DMS114 treated with DMSO at 0.1 percent for 48 hours (cell line): ENCODE results near the gene ZBTB11.
A peak's percentile ranks its signal among the peaks of the same experiment; 100 is the strongest.
"Not testable (repeated sequence)": the region's sequence is repeated elsewhere in the genome, so short reads cannot be mapped to it uniquely, and the experiment has no call there.

Experiments
- DNase-seq: peaks from one replicate; lab custom pipeline; 2025; ENCODE audit not compliant: unreplicated experiment; lab: John Stamatoyannopoulos, UW

ZBTB11 gene, protein sequence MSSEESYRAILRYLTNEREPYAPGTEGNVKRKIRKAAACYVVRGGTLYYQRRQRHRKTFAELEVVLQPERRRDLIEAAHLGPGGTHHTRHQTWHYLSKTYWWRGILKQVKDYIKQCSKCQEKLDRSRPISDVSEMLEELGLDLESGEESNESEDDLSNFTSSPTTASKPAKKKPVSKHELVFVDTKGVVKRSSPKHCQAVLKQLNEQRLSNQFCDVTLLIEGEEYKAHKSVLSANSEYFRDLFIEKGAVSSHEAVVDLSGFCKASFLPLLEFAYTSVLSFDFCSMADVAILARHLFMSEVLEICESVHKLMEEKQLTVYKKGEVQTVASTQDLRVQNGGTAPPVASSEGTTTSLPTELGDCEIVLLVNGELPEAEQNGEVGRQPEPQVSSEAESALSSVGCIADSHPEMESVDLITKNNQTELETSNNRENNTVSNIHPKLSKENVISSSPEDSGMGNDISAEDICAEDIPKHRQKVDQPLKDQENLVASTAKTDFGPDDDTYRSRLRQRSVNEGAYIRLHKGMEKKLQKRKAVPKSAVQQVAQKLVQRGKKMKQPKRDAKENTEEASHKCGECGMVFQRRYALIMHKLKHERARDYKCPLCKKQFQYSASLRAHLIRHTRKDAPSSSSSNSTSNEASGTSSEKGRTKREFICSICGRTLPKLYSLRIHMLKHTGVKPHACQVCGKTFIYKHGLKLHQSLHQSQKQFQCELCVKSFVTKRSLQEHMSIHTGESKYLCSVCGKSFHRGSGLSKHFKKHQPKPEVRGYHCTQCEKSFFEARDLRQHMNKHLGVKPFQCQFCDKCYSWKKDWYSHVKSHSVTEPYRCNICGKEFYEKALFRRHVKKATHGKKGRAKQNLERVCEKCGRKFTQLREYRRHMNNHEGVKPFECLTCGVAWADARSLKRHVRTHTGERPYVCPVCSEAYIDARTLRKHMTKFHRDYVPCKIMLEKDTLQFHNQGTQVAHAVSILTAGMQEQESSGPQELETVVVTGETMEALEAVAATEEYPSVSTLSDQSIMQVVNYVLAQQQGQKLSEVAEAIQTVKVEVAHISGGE

GRCh38 chr3:101676765-101677435 is at the start of gene ZBTB11:
TSS of gene ZBTB11 (minus strand) at chr3:101677132. CDS start at chr3:101676914, 218 bp downstream.
- DNase-seq: no peak

- no peak for DNase-seq
Observed at GRCh38 chr3:101725890-101726275, 49.0 kb upstream of the ZBTB11 start.

- peak; percentile 21 for DNase-seq
Observed at GRCh38 chr3:101725194-101725889, 48.4 kb upstream of the ZBTB11 start.

GRCh38 chr3:101724329-101725193 is 47.6 kb upstream of the ZBTB11 start, which contains the start of gene CEP97:
TSS of gene CEP97 (plus strand) at chr3:101724614. CDS start at chr3:101724677, 63 bp downstream.
- DNase-seq: peak; percentile 95

GRCh38 chr3:101722394-101723173 is 45.7 kb upstream of the ZBTB11 start:
- no peak for DNase-seq

DNA sequence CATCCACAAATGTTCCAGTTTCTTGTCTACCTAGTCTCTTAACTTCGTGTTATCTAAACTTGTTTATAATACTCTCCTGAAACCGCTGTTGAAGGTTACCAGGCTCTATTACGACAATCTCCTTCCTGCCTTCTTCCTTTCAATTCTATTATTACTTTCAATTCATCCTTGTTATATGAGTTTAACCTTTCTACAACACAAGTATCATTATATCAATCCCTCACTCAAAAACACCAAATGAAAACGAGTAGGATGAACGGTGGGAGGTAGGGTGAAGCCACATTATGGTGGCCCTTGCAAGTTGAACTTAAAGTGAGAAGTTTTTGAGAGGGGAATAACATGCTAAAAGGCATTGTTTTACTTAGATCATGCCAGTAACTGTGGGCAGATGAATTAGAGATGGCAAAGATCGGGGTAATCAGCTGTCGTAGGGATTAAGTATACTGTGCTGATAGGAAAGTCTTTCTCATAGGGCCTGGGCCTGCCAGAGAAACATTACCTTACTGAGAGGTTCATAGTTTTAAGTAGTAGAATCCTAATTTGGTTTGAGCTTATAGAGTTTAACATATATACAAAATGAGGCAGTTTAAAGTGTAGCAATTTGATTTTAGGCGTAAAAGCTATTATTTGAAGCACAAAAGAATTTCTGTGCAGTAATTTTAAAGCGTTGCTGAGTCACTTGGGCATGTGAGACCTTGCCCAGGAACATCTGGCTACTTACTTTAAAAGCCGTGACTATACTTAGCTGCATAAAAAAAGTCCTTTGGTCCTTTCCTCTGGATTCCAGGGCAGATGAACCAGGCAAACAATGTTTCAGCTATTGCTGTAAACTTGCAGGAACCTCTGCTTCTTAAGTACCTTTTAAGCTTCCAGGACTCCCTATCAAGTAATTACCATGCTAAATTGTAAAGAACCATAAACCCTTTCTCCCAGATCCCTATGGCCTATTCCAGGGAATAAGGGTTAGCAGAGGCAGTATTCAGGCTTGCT is 44.2 kb upstream of the ZBTB11 start:
- DNase-seq: no peak

DNA sequence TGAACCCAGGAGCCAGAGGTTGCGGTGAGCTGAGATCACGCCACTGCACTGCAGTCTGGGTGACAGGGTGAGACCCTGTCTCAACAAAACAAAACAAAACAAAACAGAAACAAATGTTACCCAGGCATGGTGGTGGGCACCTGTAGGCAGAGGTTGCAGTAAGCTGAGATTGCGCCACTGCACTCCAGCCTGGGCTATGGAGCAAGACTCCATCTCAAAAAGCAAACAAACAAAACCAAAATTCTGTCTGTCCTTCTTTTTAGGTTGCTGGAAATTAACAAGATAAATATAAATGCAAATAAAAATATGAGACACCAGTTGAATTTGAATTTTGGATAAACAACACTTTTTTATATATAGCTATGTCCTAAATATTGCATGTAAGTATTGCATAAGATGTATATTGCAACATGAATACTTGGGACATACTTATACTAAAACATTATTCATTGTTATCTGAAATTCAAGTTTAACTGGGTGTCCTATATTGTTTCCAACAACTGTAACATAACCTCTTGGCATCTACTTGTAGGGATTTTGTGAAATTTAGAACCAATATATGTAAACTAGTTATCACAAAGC is 42.8 kb upstream of the ZBTB11 start:
- no peak for DNase-seq

- DNase-seq: no peak
Observed at GRCh38 chr3:101718455-101718854, 41.5 kb upstream of the ZBTB11 start.

- DNase-seq: no peak
Observed at GRCh38 chr3:101709126-101709525, 32.2 kb upstream of the ZBTB11 start.

DNA sequence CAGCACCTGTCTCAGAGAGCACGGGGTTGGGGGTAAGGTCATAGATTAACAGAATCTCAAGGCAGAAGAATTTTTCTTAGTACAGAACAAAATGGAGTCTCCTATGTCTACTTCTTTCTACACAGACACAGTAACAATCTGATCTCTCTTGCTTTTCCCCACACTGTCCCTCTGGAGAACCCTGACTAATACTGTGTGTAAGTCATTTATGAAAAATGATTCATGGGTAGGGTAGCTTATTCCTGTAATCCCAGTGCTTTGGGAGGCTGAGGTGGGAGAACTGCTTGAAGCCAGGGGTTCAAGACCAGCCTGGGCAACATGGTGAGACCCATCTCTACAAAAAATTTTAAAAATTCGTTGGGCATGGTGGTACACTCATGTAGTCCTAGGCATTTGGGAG is 27.7 kb upstream of the ZBTB11 start:
- not testable (repeated sequence) for DNase-seq

- no peak for DNase-seq
Observed at GRCh38 chr3:101703169-101703568, 26.2 kb upstream of the ZBTB11 start.

GRCh38 chr3:101702726-101703125 is 25.8 kb upstream of the ZBTB11 start:
- no peak for DNase-seq

DNA sequence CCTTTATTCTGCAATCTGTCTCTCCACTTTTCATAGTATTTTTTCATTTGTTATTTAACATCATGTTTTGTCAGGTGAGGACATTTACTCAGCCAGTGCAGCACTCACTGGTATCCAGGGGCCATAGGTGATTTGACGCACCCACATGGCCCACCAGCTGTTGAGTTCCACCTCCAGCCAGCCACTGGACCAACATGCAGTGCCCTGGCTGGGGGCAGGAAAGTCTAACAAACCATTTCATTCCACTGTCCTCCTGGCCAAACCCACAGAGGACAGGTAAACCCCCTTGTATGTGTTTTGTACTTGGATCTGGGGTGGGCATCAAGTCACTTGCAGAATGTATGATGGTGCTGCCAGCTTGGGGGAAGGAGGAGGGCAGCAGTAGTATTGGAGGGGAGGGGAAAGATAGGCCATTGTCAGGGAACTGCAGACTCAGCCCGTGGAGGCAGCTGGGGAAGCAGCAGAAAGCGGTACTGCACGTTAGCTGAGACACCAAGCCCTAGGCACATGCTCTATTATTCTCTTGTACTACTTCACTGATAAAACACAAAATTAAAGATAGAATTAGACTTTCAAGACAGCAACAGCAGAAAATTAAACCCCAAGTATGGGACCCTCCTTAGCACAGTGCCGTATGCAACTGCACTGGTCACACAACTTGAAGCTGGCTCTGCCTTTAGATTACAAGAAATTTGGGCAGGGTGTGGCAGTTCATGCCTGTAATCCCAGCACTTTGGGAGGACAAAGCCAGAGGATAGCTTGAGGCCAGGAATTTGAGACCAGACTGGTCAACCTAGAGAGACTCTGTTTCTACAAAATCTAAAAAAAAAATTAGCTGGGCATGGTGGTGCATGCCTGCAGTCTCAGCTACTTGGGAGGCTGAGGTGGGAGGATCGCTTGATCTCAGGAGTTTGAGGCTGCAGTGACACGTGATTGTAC is 25.0 kb upstream of the ZBTB11 start:
- DNase-seq: no peak

DNA sequence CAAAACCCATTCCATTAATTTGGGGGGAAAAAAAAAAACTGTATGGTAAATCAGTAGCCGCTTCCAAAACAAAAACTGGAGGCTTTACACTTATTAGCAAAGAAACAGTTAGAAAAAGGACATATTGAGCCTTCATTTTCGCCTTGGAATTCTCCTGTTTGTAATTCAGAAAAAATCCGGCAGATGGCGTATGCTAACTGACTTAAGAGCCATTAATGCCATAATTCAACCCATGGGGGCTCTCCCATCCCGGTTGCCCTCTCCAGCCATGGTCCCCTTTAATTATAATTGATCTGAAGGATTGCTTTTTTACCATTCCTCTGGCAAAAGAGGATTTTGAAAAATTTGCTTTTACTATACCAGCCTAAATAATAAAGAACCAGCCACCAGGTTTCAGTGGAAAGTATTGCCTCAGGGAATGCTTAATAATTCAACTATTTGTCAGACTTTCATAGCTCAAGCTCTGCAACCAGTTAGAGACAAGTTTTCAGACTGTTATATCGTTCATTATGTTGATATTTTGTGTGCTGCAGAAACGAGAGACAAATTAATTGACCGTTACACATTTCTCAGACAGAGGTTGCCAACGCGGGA is 18.9 kb upstream of the ZBTB11 start:
- no peak for DNase-seq

DNA sequence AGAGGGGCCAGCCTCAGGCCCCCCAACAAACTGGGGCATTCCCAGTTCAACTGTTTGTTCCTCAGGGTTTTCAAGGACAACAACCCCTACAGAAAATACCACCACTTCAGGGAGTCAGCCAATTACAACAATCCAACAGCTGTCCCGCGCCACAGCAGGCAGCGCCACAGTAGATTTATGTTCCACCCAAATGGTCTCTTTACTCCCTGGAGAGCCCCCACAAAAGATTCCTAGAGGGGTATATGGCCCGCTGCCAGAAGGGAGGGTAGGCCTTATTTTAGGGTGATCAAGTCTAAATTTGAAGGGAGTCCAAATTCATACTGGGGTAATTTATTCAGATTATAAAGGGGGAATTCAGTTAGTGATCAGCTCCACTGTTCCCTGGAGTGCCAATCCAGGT is 17.9 kb upstream of the ZBTB11 start:
- not testable (repeated sequence) for DNase-seq

- DNase-seq: not testable (repeated sequence)
Observed at GRCh38 chr3:101693540-101693939, 16.6 kb upstream of the ZBTB11 start.
